AG04449 (cell line): ENCODE data around the gene EVC2.

Experiments used
- CTCF ChIA-PET: fragments of 350-600 bp; formaldehyde crosslinking; extraction: SDS; loops from one replicate; lab custom pipeline; 2021; ENCODE audit warnings: antibody characterized with exemption; lab: Yijun Ruan, JAX
- POLR2A ChIA-PET: fragments of 400-600, 350-600 bp; formaldehyde crosslinking; extraction: SDS; loops from one replicate; lab custom pipeline; 2020; ENCODE audit warnings: antibody characterized with exemption, inconsistent platforms; lab: Yijun Ruan, JAX
- DNase-seq: peaks from one replicate; pipeline ENCODE4 v3.0.0-alpha.2; 2010; ENCODE audit warnings: low read depth, low spot score
- H3K4me3 ChIP-seq: 2 replicates; pipeline ENCODE4 v1.5.1; 2011; ENCODE audit warnings: low read depth, mild to moderate bottlenecking, control low read depth, low read length
- TF ChIP-seq, protein P1 (sequence below): IDR thresholded peaks from one replicate; pipeline ENCODE4 v1.5.1; 2011; ENCODE audit warnings: mild to moderate bottlenecking, moderate library complexity, low read length, control low read depth, inconsistent platforms; ENCODE audit not compliant: insufficient read depth; ENCODE audit errors: missing control alignments

EVC2 gene

DNA sequence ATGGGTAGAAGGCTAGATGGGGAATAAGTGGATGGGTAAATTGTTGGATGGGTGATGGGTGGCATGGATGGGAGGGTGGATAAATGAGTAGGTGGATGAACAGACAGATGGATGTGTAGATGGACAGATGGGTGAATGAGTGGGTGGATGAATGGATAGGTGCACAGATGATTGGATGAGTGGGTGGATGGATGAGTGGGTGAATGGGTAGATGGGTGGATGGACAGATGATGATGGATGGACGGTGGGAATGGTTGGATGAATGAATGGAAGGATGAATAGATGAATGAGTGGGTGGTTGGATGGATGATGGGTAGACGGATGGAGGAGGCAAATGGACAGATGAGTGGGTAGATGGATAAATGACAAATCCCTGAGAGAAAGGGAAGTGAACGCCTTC is 68.3 kb downstream of the EVC2 start:
- DNase-seq, result no peak
- TF ChIP-seq, protein P1, sequence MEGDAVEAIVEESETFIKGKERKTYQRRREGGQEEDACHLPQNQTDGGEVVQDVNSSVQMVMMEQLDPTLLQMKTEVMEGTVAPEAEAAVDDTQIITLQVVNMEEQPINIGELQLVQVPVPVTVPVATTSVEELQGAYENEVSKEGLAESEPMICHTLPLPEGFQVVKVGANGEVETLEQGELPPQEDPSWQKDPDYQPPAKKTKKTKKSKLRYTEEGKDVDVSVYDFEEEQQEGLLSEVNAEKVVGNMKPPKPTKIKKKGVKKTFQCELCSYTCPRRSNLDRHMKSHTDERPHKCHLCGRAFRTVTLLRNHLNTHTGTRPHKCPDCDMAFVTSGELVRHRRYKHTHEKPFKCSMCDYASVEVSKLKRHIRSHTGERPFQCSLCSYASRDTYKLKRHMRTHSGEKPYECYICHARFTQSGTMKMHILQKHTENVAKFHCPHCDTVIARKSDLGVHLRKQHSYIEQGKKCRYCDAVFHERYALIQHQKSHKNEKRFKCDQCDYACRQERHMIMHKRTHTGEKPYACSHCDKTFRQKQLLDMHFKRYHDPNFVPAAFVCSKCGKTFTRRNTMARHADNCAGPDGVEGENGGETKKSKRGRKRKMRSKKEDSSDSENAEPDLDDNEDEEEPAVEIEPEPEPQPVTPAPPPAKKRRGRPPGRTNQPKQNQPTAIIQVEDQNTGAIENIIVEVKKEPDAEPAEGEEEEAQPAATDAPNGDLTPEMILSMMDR, result no peak
- H3K4me3 ChIP-seq, result no peak overlapping the region
- ChIA-PET POLR2A (no interaction called here), CTCF (no interaction called here)

DNA sequence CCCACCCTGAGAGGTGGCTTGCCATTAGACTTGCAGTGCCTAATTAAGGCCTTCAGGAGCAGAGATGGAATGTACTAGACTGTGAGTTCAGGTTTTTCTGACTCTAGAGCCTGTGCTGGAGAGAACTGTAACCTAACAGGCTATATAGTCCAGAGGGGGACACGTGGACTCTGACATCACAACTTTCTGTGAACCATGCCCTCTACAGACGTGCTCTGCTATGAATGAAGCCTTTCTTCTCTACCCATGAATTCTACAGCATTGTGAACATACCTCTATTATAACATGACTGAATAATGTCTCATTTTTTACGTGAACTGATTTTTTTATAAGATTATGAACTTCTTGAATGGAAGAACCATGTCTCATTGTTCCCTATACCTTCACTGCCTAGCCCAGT is 68.8 kb downstream of the EVC2 start:
- POLR2A ChIA-PET, result no interaction called here
- TF ChIP-seq, protein P1, result no peak
- no peak overlapping the region for H3K4me3 ChIP-seq
- CTCF ChIA-PET, result interaction anchor here (1.4 to 1.8 kb wide), 2 partner anchors 8 to 173 kb away, joined by 5 read pairs; no protein-coding TSS in a partner anchor
- no peak for DNase-seq

DNA sequence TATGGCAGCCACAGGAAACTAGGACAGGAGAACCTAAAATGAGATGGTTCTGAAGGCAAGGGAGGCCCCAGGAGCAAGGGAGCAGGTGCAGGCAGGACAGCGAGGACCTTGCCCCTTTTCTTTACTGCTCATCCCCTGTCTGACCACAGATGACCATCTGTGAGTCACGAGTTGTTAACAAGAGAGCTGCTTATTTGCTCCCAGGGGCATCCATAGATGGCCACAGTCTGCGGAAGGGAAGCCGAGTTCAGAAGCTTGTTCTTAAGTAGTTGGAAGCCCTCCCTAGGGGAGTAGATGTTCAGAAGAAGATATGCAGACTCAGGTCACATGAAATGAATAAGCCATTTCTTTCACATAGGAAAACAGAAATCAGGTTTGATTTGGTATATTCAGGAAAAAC is 69.4 kb downstream of the EVC2 start:
- no peak for DNase-seq
- CTCF ChIA-PET, result interaction anchor here (1.4 to 1.8 kb wide), 2 partner anchors 8 to 174 kb away, joined by 5 read pairs; no protein-coding TSS in a partner anchor
- no peak overlapping the region for H3K4me3 ChIP-seq
- POLR2A ChIA-PET, result no interaction called here
- TF ChIP-seq, protein P1, result no peak

DNA sequence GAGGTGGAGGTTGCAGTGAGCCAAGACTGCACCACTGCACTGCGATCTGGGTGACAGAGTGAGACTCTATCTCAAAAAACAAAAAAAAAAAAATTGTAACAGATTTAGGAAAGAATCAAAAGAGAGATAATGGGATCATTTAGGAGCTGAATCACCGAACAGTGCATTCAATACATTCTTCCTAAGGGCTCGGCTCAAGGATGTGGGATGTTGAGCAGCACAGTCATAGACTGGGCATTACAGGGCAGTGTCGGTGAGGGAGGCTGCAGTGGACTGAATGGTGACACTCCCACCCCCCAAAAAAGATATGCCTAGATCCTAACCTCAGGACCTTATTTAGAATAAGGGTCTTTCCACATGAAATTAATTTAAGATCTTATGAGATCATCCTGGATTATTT is 70.0 kb downstream of the EVC2 start:
- ChIA-PET POLR2A (interaction anchor here (0.5 to 0.7 kb wide), 2 partner anchors 175 to 186 kb away, joined by 3 read pairs; no protein-coding TSS in a partner anchor), CTCF (interaction anchor here (1.4 to 1.8 kb wide), 3 partner anchors 9 to 183 kb away, joined by 4 to 5 read pairs (median 5); no protein-coding TSS in a partner anchor)
- DNase-seq, result peak; percentile 58
- no peak overlapping the region for H3K4me3 ChIP-seq
- TF ChIP-seq, protein P1, result no peak

DNA sequence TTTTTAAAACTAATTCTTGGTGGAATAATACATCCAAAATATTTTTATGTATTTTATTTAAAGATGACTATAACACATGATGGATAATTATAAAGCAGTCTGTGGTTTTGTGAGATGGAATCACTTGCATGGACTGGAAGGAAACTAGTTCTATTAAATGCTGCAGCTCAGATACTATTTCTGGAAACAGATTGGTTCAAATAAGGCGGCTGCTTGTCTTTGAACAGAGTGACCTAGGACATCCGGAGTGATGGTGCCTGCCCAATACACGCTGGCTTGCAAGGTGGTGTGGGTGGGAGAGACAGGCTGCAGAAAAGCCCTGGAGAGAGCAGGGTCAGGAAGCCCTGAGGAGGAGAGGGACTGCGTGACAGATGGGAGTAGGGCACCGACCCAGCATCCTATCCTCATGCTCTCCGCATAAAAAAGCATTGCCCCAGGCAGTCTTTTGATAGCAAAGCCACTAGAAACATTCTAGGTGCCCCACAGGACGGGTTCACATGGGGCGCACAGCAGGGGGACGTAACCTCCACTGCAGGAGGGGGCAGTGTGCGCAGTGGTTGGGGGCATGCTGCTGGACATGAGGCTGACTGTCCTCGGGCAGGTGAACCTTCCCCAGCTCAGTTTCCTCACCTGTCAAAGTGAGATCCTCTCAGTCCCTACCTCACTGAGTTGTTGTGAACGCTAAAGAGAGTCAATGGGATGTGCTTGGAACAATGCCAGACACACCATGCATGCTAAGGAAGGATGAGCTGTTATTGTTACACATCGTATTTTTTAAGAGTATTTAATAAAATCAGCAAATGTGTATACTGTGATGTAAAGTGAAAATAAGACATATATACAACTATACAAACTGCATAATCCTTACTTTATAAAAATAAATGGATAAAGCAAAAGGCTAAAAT is 71.3 kb downstream of the EVC2 start:
- no peak for DNase-seq
- POLR2A ChIA-PET, result no interaction called here
- no peak overlapping the region for H3K4me3 ChIP-seq
- CTCF ChIA-PET, result interaction anchor here (0.7 to 1.5 kb wide), 4 partner anchors 8 to 184 kb away, joined by 3 to 4 read pairs (median 3); no protein-coding TSS in a partner anchor
- TF ChIP-seq, protein P1, result no peak

DNA sequence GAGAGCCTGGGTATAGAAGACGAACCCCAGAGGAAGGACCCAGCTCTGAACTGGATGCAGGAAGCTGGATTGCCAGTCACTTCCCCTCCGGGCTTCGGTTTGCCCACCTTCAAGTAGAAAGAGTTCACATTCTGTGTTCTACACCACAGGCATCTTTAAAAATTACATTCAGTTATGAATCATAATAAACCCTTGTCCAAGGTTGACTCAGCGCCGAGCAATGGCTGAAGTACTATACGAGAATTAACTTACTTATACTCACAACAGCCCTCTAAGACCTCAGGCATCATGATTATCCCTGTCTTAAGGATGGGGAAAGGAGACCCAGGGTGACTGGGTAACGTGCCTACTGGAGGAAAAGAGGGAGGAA is 72.5 kb downstream of the EVC2 start:
- TF ChIP-seq, protein P1, result no peak
- ChIA-PET CTCF (interaction anchor here (1.2 kb wide), 1 partner anchor 155 kb away, joined by 3 read pairs; no protein-coding TSS in a partner anchor), POLR2A (no interaction called here)

More for the DNA sequence above, 72.5 kb downstream of the EVC2 start:
- peak; percentile 41 for DNase-seq
- H3K4me3 ChIP-seq, result no peak overlapping the region
